GF-D8 (cell line): ENCODE measurements around the gene BLOC1S4.
"Not testable (repeated sequence)": the region's sequence is repeated elsewhere in the genome, so short reads cannot be mapped to it uniquely, and the experiment has no call there.

Source experiments
- DNase-seq: peaks from one replicate; lab custom pipeline; 2025; lab: John Stamatoyannopoulos, UW

The BLOC1S4 gene

GRCh38 chr4:6718932-6719610, 3.1 kb downstream of the BLOC1S4 start:
- DNase-seq: no peak

GRCh38 chr4:6719611-6720179, 3.7 kb downstream of the BLOC1S4 start:
- no peak for DNase-seq

GRCh38 chr4:6720202-6720699, 4.3 kb downstream of the BLOC1S4 start:
- DNase-seq: peak; percentile 2

- no peak for DNase-seq
These were observed 5.1 kb downstream of the BLOC1S4 start for GRCh38 chr4:6721121-6721520.

- no peak for DNase-seq
These were observed 6.9 kb downstream of the BLOC1S4 start for GRCh38 chr4:6722891-6723290.

- DNase-seq: no peak
These were observed 7.9 kb downstream of the BLOC1S4 start for GRCh38 chr4:6723851-6724250.

GRCh38 chr4:6724421-6725111, 8.6 kb downstream of the BLOC1S4 start:
- DNase-seq: no peak

- not testable (repeated sequence) for DNase-seq
These were observed 9.5 kb downstream of the BLOC1S4 start for GRCh38 chr4:6725427-6725961.

- no peak for DNase-seq
These were observed 11.3 kb downstream of the BLOC1S4 start for GRCh38 chr4:6727081-6727942.

- no peak for DNase-seq
These were observed 11.9 kb downstream of the BLOC1S4 start for GRCh38 chr4:6727943-6728250.

GRCh38 chr4:6728320-6729029, 12.5 kb downstream of the BLOC1S4 start:
- DNase-seq: no peak

GRCh38 chr4:6730603-6731317, 14.8 kb downstream of the BLOC1S4 start:
- DNase-seq: no peak

- no peak for DNase-seq
These were observed 15.3 kb downstream of the BLOC1S4 start for GRCh38 chr4:6731318-6731675.

GRCh38 chr4:6731780-6732179, 15.8 kb downstream of the BLOC1S4 start:
- DNase-seq: no peak

GRCh38 chr4:6732441-6733357, 16.7 kb downstream of the BLOC1S4 start:
- DNase-seq: peak; percentile 2

GRCh38 chr4:6733358-6734164, 17.6 kb downstream of the BLOC1S4 start:
- no peak for DNase-seq

- DNase-seq: no peak
These were observed 18.3 kb downstream of the BLOC1S4 start for GRCh38 chr4:6734165-6734786.

GRCh38 chr4:6739920-6740319, 23.9 kb downstream of the BLOC1S4 start:
- DNase-seq: no peak
